Naive B cell (primary cell): ENCODE measurements around the gene PLCZ1. TPM values are rescaled to one million over a fixed set of nuclear protein-coding genes. Genes with fewer than 3 reads are reported as not detected.

ENCODE experiments used
- ATAC-seq, 2 donors: fragments of 150-1000 bp; cut with Tn5 transposase; 2 replicates each; pipeline ENCODE4 v1.10.0; 2021; ENCODE audit warnings: low read depth in 2 of 2, mild to moderate bottlenecking in 2 of 2, moderate library complexity in 2 of 2
- DNase-seq: peaks from one replicate; pipeline ENCODE4 v3.0.0; 2022
- H3K27ac Mint-ChIP-seq, 6 donors: one replicate each; pipeline ENCODE4 v1.8.0; 2020 to 2022; ENCODE audit warnings: mild to moderate bottlenecking in 6 of 6, mixed read lengths in 6 of 6, moderate library complexity in 5 of 6, inconsistent platforms in 2 of 6
- H3K27me3 Mint-ChIP-seq, 3 donors: one replicate each; pipeline ENCODE4 v1.8.0; 2021 to 2022; ENCODE audit warnings: mixed read lengths in 3 of 3, mild to moderate bottlenecking in 1 of 3
- H3K36me3 Mint-ChIP-seq, 2 donors: one replicate each; pipeline ENCODE4 v1.8.0; 2020 to 2022; ENCODE audit warnings: mixed read lengths in 2 of 2, inconsistent platforms in 1 of 2, mild to moderate bottlenecking in 1 of 2
- H3K4me1 Mint-ChIP-seq, 3 donors: one replicate each; pipeline ENCODE4 v1.8.0; 2020 to 2022; ENCODE audit warnings: mixed read lengths in 3 of 3, inconsistent platforms in 1 of 3, mild to moderate bottlenecking in 1 of 3, moderate library complexity in 1 of 3
- H3K4me3 Mint-ChIP-seq, 8 donors: one replicate each; pipeline ENCODE4 v1.8.0; 2020 to 2022; ENCODE audit warnings: mild to moderate bottlenecking in 8 of 8, mixed read lengths in 8 of 8, moderate library complexity in 8 of 8, inconsistent platforms in 2 of 8
- H3K9me3 Mint-ChIP-seq, 7 donors: one replicate each; pipeline ENCODE4 v1.8.0; 2020 to 2022; ENCODE audit warnings: mixed read lengths in 7 of 7, mild to moderate bottlenecking in 5 of 7, inconsistent platforms in 2 of 7, moderate library complexity in 1 of 7
- polyA plus RNA-seq, 6 donors: library from polyadenylated mRNA; unstranded; fragments of 300-500 nt; fragmentation: Illumina TruSeq; gene quantifications; one replicate each; pipeline ENCODE4 v1.2.3, GENCODE V29; 2021; ENCODE audit warnings: low read depth in 6 of 6

Gene PLCZ1
- polyA plus RNA-seq, 6 donors from 2014 or later, result not detected

GRCh38 chr12:18643681-18644080 lies 94.1 kb downstream of the PLCZ1 start:
- Mint-ChIP-seq H3K4me1 (no peaks in the 10 kb centered on the region), H3K27me3 (no peaks in the 10 kb centered on the region), H3K9me3 (peaks cover 0 to 4% (median 0%) of the 10 kb centered on the region in 7 donors), H3K27ac (no peak overlapping the region), H3K36me3 (no peaks in the 10 kb centered on the region), H3K4me3 (no peak overlapping the region)
- DNase-seq (no peak), ATAC-seq (no peak)

DNA sequence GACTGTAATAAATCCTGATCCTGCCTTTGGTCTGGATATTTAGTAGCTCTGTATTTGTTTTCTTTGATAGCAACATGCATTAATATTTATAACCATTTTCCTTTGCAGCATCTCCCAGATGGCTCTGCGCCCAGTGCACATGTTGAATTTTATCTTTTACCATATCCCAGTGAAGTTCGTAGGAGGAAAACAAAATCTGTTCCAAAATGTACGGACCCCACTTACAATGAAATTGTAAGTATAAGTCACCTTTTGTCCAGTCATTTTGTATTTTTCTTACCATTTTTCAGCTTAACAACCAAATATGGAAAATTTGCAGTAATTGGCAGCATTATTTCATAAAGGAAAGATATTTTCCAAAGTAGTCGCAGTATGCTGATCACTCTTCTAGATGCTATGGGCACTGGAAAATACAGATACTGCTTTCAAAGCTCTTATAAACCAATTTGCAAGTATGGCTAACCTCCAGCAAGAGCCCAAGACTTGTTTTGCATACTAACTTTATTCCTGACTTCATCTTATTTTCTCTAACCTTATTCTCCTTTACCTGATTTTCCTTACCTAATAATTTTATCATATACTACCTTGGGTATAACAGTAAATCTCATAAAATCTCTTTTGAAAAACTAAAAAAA lies 97.4 kb downstream of the PLCZ1 start:
- ATAC-seq (no peak), DNase-seq (no peak)
- no peaks in the 10 kb centered on the region for H3K36me3 Mint-ChIP-seq
- H3K27ac Mint-ChIP-seq, result no peak overlapping the region
- H3K9me3 Mint-ChIP-seq, result peaks cover 0 to 8% (median 6%) of the 10 kb centered on the region in 7 donors
- H3K4me3 Mint-ChIP-seq, result no peak overlapping the region
- no peaks in the 10 kb centered on the region for H3K27me3 Mint-ChIP-seq
- no peaks in the 10 kb centered on the region for H3K4me1 Mint-ChIP-seq

DNA sequence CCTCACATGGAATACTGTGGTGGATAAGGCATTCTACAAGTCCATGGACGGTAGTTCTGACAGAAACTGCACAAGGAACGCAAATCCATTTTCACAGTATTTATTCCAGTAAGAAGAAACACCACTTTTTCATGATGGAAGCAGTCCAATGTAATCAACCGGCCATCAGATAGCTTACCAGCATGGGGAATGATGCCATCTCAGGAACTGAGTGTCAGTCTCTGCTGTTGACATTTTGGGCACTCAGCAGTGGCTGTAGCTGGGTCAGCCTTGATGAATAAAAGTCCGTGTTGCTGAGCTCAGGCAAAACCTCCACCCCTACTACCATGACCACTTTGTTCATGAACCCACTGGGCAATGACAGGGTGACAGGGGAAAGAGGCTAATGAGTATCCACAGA lies 103.4 kb downstream of the PLCZ1 start:
- no peak overlapping the region for H3K27ac Mint-ChIP-seq
- H3K9me3 Mint-ChIP-seq, result peaks cover 0 to 13% (median 6%) of the 10 kb centered on the region in 7 donors
- no peaks in the 10 kb centered on the region for H3K36me3 Mint-ChIP-seq
- DNase-seq (no peak), ATAC-seq (no peak)
- no peaks in the 10 kb centered on the region for H3K27me3 Mint-ChIP-seq
- no peaks in the 10 kb centered on the region for H3K4me1 Mint-ChIP-seq
- no peak overlapping the region for H3K4me3 Mint-ChIP-seq

Other genes starting within 250 kb of the PLCZ1 start
- not detected for gene CAPZA3, start 107 bp upstream of the PLCZ1 start, polyA plus RNA-seq